HFFc6 (cell line): ENCODE data around the gene TMEM135. TPM values are rescaled to one million over a fixed set of nuclear protein-coding genes. Genes with fewer than 3 reads are reported as not detected.
A peak's percentile ranks its signal among the peaks of the same experiment; 100 is the strongest.
"Not testable (repeated sequence)": the region's sequence is repeated elsewhere in the genome, so short reads cannot be mapped to it uniquely, and the experiment has no call there.

Experiments
- DNase-seq: peaks from one replicate; pipeline ENCODE4 v3.0.0-alpha.2; 2018
- H3K27ac Mint-ChIP-seq: 2 replicates; pipeline ENCODE4 v1.8.0; 2020; ENCODE audit warnings: mild to moderate bottlenecking, mixed read lengths
- H3K27me3 Mint-ChIP-seq: 2 replicates; pipeline ENCODE4 v1.8.0; 2021; ENCODE audit warnings: mild to moderate bottlenecking, moderate library complexity, mixed read lengths; ENCODE audit not compliant: insufficient read depth
- H3K36me3 Mint-ChIP-seq: 2 replicates; pipeline ENCODE4 v1.8.0; 2021; ENCODE audit warnings: low read depth, mixed read lengths
- H3K4me1 Mint-ChIP-seq: 2 replicates; pipeline ENCODE4 v1.8.0; 2020; ENCODE audit warnings: low read depth, mixed read lengths
- H3K4me3 Mint-ChIP-seq: 2 replicates; pipeline ENCODE4 v1.8.0; 2020; ENCODE audit warnings: mild to moderate bottlenecking, moderate library complexity, mixed read lengths
- H3K9me3 Mint-ChIP-seq: 2 replicates; pipeline ENCODE4 v1.8.0; 2020; ENCODE audit warnings: mild to moderate bottlenecking, mixed read lengths
- total RNA-seq, 6 experiments: library from RNA; stranded (reverse); fragmentation: NEBNext Ultra II Directional; extraction: Animal tissue kit (Norgen Biotek cat#: 25700); gene quantifications; 2 replicates in 1 of 6; 3 replicates in 5 of 6; pipeline ENCODE4 v1.2.3, GENCODE V29; 2021
- TF ChIP-seq, protein P1 (sequence below): fragments of 200-600 bp; sonication (generic); IDR thresholded peaks from 2 replicates; pipeline ENCODE4 v1.5.0; 2021; ENCODE audit warnings: antibody characterized with exemption, mild to moderate bottlenecking

The TMEM135 gene
- total RNA-seq, 6 experiments from 2014 or later = 13.1 to 28.3 (median 20.5) TPM

DNA sequence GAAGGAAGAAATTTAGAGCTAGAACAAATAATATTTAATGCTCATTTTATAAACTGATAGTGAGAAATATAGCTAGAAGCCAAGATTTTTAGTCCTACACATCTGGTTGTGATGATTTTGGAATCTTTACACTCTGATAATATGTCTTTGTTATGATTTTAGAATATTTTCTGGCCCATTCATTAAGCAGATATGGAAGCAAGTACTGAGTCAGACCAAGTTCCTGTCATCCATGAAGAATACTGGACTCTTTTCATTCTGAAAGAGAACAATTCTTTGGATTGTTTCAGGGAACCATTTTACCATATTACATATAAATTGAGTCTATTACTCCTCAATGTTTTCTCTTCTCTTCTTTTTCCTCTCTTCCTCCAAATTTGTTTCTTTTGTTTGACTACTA lies 227.4 kb downstream of the TMEM135 start:
- DNase-seq = peak; percentile 13
- H3K9me3 Mint-ChIP-seq = no peaks in the 10 kb centered on the region
- TF ChIP-seq, protein P1, sequence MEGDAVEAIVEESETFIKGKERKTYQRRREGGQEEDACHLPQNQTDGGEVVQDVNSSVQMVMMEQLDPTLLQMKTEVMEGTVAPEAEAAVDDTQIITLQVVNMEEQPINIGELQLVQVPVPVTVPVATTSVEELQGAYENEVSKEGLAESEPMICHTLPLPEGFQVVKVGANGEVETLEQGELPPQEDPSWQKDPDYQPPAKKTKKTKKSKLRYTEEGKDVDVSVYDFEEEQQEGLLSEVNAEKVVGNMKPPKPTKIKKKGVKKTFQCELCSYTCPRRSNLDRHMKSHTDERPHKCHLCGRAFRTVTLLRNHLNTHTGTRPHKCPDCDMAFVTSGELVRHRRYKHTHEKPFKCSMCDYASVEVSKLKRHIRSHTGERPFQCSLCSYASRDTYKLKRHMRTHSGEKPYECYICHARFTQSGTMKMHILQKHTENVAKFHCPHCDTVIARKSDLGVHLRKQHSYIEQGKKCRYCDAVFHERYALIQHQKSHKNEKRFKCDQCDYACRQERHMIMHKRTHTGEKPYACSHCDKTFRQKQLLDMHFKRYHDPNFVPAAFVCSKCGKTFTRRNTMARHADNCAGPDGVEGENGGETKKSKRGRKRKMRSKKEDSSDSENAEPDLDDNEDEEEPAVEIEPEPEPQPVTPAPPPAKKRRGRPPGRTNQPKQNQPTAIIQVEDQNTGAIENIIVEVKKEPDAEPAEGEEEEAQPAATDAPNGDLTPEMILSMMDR = no peak
- H3K27me3 Mint-ChIP-seq = no peaks in the 10 kb centered on the region
- H3K36me3 Mint-ChIP-seq = peaks cover 7% of the 10 kb centered on the region; the same call in 1 of the 2 replicates
- H3K27ac Mint-ChIP-seq = peak overlapping the region; percentile 80
- H3K4me3 Mint-ChIP-seq = peak overlapping the region; percentile 70
- H3K4me1 Mint-ChIP-seq = peaks cover 70% of the 10 kb centered on the region

DNA sequence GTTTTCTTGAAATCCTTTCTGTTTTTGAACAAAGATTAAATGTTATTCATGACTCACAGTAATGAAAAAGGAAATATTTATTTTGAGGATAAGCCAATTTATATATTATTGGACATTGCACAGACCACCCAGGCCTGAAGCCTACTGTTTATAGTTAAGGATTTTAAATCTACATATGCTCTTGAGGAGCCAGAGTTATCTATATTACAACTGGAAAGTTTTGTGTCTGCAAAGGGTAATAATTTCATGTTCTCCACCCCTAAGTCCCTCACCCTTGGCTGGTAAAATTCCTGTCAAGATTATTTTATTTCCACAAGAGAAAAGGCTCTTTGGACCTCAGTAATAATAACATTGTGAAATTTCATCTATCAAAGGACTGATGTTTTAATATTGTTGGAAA lies 228.2 kb downstream of the TMEM135 start:
- DNase-seq = no peak
- Mint-ChIP-seq H3K27me3 (no peaks in the 10 kb centered on the region), H3K4me1 (peaks cover 62% of the 10 kb centered on the region), H3K9me3 (no peaks in the 10 kb centered on the region), H3K27ac (peak overlapping the region; percentile 80), H3K36me3 (peaks cover 7% of the 10 kb centered on the region; the same call in 1 of the 2 replicates), H3K4me3 (no peak overlapping the region)
- TF ChIP-seq, protein P1 = no peak

DNA sequence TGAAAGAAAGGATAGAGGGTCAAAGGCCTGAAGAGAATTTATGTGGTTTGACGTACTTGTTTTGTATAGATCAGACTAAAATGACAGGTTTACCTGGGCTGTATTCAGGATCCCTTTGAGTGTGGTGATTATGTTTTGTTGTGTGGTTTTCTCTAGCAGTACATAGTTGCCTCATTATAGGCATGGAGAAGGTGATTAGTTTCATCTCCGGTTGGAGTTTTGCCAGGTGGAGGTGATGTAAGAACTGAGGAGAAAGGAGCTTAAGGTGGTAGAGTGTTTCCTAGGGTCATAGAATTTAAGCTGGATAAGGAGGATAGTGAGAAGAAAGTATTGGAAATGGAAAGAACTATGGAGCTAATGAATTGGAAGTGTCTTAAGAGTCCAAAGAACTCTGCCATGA lies 229.0 kb downstream of the TMEM135 start:
- no peaks in the 10 kb centered on the region for H3K9me3 Mint-ChIP-seq
- no peaks in the 10 kb centered on the region for H3K27me3 Mint-ChIP-seq
- TF ChIP-seq, protein P1 = no peak
- H3K4me3 Mint-ChIP-seq = no peak overlapping the region
- H3K4me1 Mint-ChIP-seq = peaks cover 54% of the 10 kb centered on the region
- H3K27ac Mint-ChIP-seq = peak overlapping the region; percentile 80
- no peak for DNase-seq
- H3K36me3 Mint-ChIP-seq = peaks cover 7% of the 10 kb centered on the region; the same call in 1 of the 2 replicates

DNA sequence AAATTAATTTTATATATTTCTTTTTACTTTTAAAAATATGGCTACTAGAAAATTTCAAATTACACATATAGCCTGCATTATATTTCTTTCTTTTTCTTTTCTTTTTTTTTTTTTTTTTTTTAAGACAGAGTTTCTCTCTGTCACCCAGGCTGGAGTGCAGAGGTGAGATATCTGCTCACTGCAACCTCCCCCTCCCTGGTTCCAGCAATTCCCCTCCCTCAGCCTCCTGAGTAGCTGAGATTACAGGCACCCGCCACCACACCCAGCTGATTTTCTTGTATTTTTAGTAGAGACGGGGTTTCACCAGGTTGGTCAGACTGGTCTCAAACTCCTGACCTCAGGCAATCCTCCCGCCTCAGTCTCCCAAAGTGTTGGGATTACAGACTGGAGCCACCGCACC lies 234.2 kb downstream of the TMEM135 start:
- peaks cover 19% of the 10 kb centered on the region for H3K4me1 Mint-ChIP-seq
- not testable (repeated sequence) for H3K4me3 Mint-ChIP-seq, H3K36me3 Mint-ChIP-seq, H3K9me3 Mint-ChIP-seq, DNase-seq, H3K27me3 Mint-ChIP-seq, H3K27ac Mint-ChIP-seq

DNA sequence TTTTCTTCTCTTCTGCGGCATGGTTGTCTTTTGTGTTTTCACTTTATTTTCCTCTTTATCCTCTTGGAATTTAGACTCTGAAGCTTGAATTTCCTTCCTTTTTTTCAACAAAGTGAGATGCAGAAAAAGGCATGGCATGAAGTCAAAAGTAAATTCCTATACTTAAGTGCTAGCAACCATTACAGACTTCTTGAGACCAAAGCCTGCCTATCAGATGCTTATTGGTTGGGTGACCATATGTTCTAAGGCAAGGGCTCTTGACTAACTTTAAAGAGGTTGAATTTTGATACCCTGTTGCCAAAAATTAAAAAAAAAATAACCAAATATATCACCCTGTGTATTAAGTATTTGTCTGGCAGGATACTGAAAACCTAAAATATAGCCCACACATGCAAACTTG lies 237.4 kb downstream of the TMEM135 start:
- Mint-ChIP-seq H3K9me3 (no peaks in the 10 kb centered on the region), H3K36me3 (no peaks in the 10 kb centered on the region), H3K4me3 (no peak overlapping the region), H3K27me3 (no peaks in the 10 kb centered on the region; the same call in 1 of the 2 replicates), H3K27ac (no peak overlapping the region), H3K4me1 (peaks cover 25% of the 10 kb centered on the region; the same call in 1 of the 2 replicates)
- no peak for DNase-seq
- TF ChIP-seq, protein P1 = no peak

DNA sequence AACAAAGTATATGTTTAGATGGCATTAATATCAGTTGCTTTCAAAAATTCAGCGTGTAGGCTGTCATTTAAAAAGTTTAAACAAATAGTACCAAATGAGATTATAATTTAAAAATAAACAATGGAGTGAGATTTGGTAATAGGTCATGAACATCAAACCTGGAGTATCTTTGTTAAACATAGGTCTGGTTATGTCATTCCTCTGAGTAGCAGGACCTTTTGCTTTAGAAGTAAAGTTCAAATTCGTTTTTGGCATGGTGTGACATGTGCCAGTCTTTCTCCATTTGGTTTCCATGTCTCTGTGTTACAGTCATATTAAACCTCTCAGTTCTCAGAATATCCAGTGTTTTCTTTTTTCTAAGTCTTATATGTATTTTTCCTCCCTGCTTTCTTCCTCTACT lies 242.4 kb downstream of the TMEM135 start:
- no peak for DNase-seq
- H3K9me3 Mint-ChIP-seq = no peaks in the 10 kb centered on the region
- H3K27me3 Mint-ChIP-seq = no peaks in the 10 kb centered on the region; the same call in 1 of the 2 replicates
- H3K4me1 Mint-ChIP-seq = peaks cover 25% of the 10 kb centered on the region; the same call in 1 of the 2 replicates
- no peaks in the 10 kb centered on the region for H3K36me3 Mint-ChIP-seq
- H3K27ac Mint-ChIP-seq = no peak overlapping the region; the same call in 1 of the 2 replicates
- H3K4me3 Mint-ChIP-seq = no peak overlapping the region
- TF ChIP-seq, protein P1 = no peak
